GM18505 (cell line): ENCODE measurements around the gene MAP3K4.

Experiments
- ATAC-seq: cut with Tn5 transposase; IDR thresholded peaks from one replicate; pipeline ENCODE4 v1.9.1; 2021; ENCODE audit not compliant: unreplicated experiment
- POLR2A ChIP-seq: IDR thresholded peaks from 4 replicates; pipeline ENCODE4 v1.6.1; 2011; ENCODE audit warnings: borderline replicate concordance; ENCODE audit not compliant: insufficient read depth, insufficient read length; ENCODE audit errors: extremely low read depth

Gene MAP3K4

GRCh38 chr6:161130967-161131766 lies 139.6 kb downstream of the MAP3K4 start:
- no peak for TF ChIP-seq POLR2A
- no peak for ATAC-seq

- ATAC-seq = no peak
- no peak for TF ChIP-seq POLR2A
Measured at GRCh38 chr6:161132384-161132783, 140.8 kb downstream of the MAP3K4 start.

GRCh38 chr6:161133963-161134362 lies 142.4 kb downstream of the MAP3K4 start:
- no peak for ATAC-seq
- no peak for TF ChIP-seq POLR2A

- TF ChIP-seq POLR2A = no peak
- no peak for ATAC-seq
Measured at GRCh38 chr6:161134550-161135298, 143.2 kb downstream of the MAP3K4 start.

- no peak for TF ChIP-seq POLR2A
- ATAC-seq = no peak
Measured at GRCh38 chr6:161135695-161136591, 144.4 kb downstream of the MAP3K4 start.

- ATAC-seq = no peak
- no peak for TF ChIP-seq POLR2A
Measured at GRCh38 chr6:161136655-161137054, 145.1 kb downstream of the MAP3K4 start.

GRCh38 chr6:161137320-161137719 lies 145.8 kb downstream of the MAP3K4 start:
- no peak for TF ChIP-seq POLR2A
- ATAC-seq = no peak

- ATAC-seq = no peak
Measured at GRCh38 chr6:161137839-161138542, 146.4 kb downstream of the MAP3K4 start.

GRCh38 chr6:161138543-161139303 lies 147.2 kb downstream of the MAP3K4 start:
- TF ChIP-seq POLR2A = no peak
- no peak for ATAC-seq

More at GRCh38 chr6:161137839-161138542, 146.4 kb downstream of the MAP3K4 start:
- no peak for TF ChIP-seq POLR2A

- no peak for TF ChIP-seq POLR2A
- no peak for ATAC-seq
Measured at GRCh38 chr6:161139304-161139765, 147.8 kb downstream of the MAP3K4 start.

- no peak for TF ChIP-seq POLR2A
- ATAC-seq = no peak
Measured at GRCh38 chr6:161139766-161140553, 148.4 kb downstream of the MAP3K4 start.
